Mammary epithelial cell (primary cell): Measurements from ENCODE around the gene BCAS3.

ENCODE experiments used
- EZH2 ChIP-seq: IDR thresholded peaks from 2 replicates; pipeline ENCODE4 v1.6.1; 2012; ENCODE audit warnings: low read length, inconsistent platforms, borderline replicate concordance
- TF ChIP-seq, protein P1 (sequence below), 2 donors: IDR thresholded peaks in 1 of 2; conservative IDR thresholded peaks in 1 of 2; 2 replicates each; pipeline ENCODE4 v1.5.1; 2011 to 2012; ENCODE audit warnings: inconsistent platforms in 2 of 2, low read length in 2 of 2, mild to moderate bottlenecking in 2 of 2, control low read depth in 1 of 2, low read depth in 1 of 2; ENCODE audit not compliant: insufficient read depth in 1 of 2; ENCODE audit errors: extremely low read depth in 1 of 2

DNA sequence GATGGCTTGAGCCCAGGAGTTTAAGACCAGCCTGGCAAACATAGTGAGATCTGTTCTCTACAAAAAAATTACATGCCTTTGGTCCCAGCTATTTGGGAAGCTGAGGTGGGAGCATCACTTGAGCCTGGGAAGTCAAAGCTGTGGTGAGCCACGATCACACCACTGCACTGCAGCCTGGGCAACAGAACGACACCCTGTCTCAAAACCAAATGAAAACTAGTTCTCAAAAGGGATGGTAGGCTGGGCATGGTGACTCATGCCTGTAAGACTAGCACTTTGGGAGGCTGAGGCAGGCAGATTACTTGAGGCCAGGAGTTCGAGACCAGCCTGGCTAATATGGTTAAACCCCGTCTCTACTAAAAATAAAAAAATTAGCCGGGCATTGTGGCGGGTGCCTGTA is 46.5 kb upstream of the BCAS3 start:
- TF ChIP-seq, protein P1, sequence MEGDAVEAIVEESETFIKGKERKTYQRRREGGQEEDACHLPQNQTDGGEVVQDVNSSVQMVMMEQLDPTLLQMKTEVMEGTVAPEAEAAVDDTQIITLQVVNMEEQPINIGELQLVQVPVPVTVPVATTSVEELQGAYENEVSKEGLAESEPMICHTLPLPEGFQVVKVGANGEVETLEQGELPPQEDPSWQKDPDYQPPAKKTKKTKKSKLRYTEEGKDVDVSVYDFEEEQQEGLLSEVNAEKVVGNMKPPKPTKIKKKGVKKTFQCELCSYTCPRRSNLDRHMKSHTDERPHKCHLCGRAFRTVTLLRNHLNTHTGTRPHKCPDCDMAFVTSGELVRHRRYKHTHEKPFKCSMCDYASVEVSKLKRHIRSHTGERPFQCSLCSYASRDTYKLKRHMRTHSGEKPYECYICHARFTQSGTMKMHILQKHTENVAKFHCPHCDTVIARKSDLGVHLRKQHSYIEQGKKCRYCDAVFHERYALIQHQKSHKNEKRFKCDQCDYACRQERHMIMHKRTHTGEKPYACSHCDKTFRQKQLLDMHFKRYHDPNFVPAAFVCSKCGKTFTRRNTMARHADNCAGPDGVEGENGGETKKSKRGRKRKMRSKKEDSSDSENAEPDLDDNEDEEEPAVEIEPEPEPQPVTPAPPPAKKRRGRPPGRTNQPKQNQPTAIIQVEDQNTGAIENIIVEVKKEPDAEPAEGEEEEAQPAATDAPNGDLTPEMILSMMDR (conservative IDR thresholded peaks at IDR 0.05 in 1 of 2, IDR thresholded peaks at IDR 0.05 in 1 of 2; ENCODE audit: extremely low read depth in 1 of 2, insufficient read depth in 1 of 2, low read depth in 1 of 2, low read length in 2 of 2) = no peak
- no peak for TF ChIP-seq EZH2
